Astrocyte (in vitro differentiated cells and primary cell): ENCODE measurements around the gene SPAG8.

Source experiments
- EZH2 ChIP-seq: IDR thresholded peaks from 2 replicates; pipeline ENCODE4 v1.6.1; 2012; ENCODE audit warnings: mild to moderate bottlenecking, low read length, inconsistent platforms; ENCODE audit not compliant: insufficient read depth
- TF ChIP-seq, protein P1 (sequence below): IDR thresholded peaks from 2 replicates; pipeline ENCODE4 v1.5.1; 2011; ENCODE audit warnings: low read depth, mild to moderate bottlenecking, inconsistent platforms, low read length, moderate library complexity; ENCODE audit not compliant: insufficient read depth

DNA sequence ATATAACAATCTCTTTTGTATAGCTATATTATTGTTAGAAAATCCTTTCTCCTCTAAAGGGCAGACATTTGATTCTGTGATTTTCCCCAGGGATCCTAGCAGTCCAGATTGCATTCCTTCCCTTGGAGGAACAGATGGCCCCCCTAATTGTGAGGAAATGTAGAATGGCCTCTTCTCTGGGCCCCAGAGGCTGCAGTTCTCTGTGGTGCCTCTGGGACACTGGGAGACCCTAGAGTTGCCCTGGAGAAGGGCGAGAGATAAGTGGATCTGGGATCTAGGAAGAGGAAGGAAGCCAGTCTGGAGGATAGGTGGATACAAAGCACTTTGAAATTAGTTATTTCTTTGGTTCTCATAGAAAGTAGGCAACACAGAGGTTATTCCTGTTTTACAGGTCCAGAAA is 4.6 kb upstream of the SPAG8 start:
- TF ChIP-seq, protein P1, sequence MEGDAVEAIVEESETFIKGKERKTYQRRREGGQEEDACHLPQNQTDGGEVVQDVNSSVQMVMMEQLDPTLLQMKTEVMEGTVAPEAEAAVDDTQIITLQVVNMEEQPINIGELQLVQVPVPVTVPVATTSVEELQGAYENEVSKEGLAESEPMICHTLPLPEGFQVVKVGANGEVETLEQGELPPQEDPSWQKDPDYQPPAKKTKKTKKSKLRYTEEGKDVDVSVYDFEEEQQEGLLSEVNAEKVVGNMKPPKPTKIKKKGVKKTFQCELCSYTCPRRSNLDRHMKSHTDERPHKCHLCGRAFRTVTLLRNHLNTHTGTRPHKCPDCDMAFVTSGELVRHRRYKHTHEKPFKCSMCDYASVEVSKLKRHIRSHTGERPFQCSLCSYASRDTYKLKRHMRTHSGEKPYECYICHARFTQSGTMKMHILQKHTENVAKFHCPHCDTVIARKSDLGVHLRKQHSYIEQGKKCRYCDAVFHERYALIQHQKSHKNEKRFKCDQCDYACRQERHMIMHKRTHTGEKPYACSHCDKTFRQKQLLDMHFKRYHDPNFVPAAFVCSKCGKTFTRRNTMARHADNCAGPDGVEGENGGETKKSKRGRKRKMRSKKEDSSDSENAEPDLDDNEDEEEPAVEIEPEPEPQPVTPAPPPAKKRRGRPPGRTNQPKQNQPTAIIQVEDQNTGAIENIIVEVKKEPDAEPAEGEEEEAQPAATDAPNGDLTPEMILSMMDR = no peak
- no peak for TF ChIP-seq EZH2
